Activated B cell treated with CpG ODN at 0.5 μM for 24 hours (primary cell): Measurements from ENCODE around the gene MCRIP1. TPM values are rescaled to one million over a fixed set of nuclear protein-coding genes. Genes with fewer than 3 reads are reported as not detected.

ENCODE experiments used
- ATAC-seq: fragments of 200-7000 bp; cut with Tn5 transposase; one replicate; pipeline ENCODE4 v1.10.0; 2021; ENCODE audit warnings: low read depth, mild to moderate bottlenecking, moderate library complexity
- CTCF ChIA-PET: fragments of 350-600 bp; sonication (Branson Sonifier 250); formaldehyde crosslinking; loops from one replicate; lab custom pipeline; 2021; ENCODE audit warnings: antibody characterized with exemption; lab: Charles Lee
- POLR2A ChIA-PET: fragments of 350-600 bp; sonication (Branson Sonifier 250); formaldehyde crosslinking; loops from one replicate; lab custom pipeline; 2021; ENCODE audit warnings: antibody characterized with exemption; lab: Charles Lee
- DNase-seq: peaks from one replicate; pipeline ENCODE4 v3.0.0; 2022
- H3K27ac Mint-ChIP-seq: one replicate; pipeline ENCODE4 v1.8.0; 2020; ENCODE audit warnings: mixed read lengths
- H3K27me3 Mint-ChIP-seq: one replicate; pipeline ENCODE4 v1.8.0; 2021; ENCODE audit warnings: mixed read lengths
- H3K36me3 Mint-ChIP-seq: one replicate; pipeline ENCODE4 v1.8.0; 2021; ENCODE audit warnings: low read depth, mixed read lengths
- H3K4me1 Mint-ChIP-seq: one replicate; pipeline ENCODE4 v1.8.0; 2021; ENCODE audit warnings: mixed read lengths
- H3K4me3 Mint-ChIP-seq: one replicate; pipeline ENCODE4 v1.8.0; 2020; ENCODE audit warnings: mild to moderate bottlenecking, mixed read lengths
- H3K9me3 Mint-ChIP-seq: one replicate; pipeline ENCODE4 v1.8.0; 2020; ENCODE audit warnings: mixed read lengths
- CTCF ChIP-seq: fragments of 200-600 bp; IDR thresholded peaks from one replicate; pipeline ENCODE4 v1.8.0; 2022; ENCODE audit warnings: antibody characterized with exemption, mild to moderate bottlenecking
- intact Hi-C: fragments of 100-400 bp; cut with micrococcal nuclease; formaldehyde crosslinking; loops from one replicate; pipeline ENCODE4 v1.15.1; 2024
- total RNA-seq: library from RNA; stranded (reverse); gene quantifications from 2 replicates; pipeline ENCODE4 v1.2.3, GENCODE V29; 2022

Gene MCRIP1
- total RNA-seq, 1 donor from 2014 or later: 75.0 TPM

- Mint-ChIP-seq H3K27me3 (no peaks in the 10 kb centered on the region), H3K4me1 (no peaks in the 10 kb centered on the region), H3K36me3 (peaks cover 46% of the 10 kb centered on the region), H3K27ac (no peak overlapping the region), H3K9me3 (no peaks in the 10 kb centered on the region), H3K4me3 (no peak overlapping the region)
- ATAC-seq (no peak), DNase-seq (no peak)
- TF ChIP-seq CTCF: no peak
- ChIA-PET CTCF (no interaction called here), POLR2A (no interaction called here)
- intact Hi-C loops: no loop called here
Measured at GRCh38 chr17:81843713-81844326, 10.7 kb upstream of the MCRIP1 start.

- peaks cover 44% of the 10 kb centered on the region for H3K36me3 Mint-ChIP-seq
- ChIA-PET CTCF (no interaction called here), POLR2A (no interaction called here)
- no peaks in the 10 kb centered on the region for H3K9me3 Mint-ChIP-seq
- no peaks in the 10 kb centered on the region for H3K4me1 Mint-ChIP-seq
- H3K27ac Mint-ChIP-seq: no peak overlapping the region
- DNase-seq: no peak
- H3K4me3 Mint-ChIP-seq: no peak overlapping the region
- no peaks in the 10 kb centered on the region for H3K27me3 Mint-ChIP-seq
- no peak for TF ChIP-seq CTCF
- intact Hi-C loops: no loop called here
- no peak for ATAC-seq
Measured at GRCh38 chr17:81842725-81843504, 9.8 kb upstream of the MCRIP1 start.

GRCh38 chr17:81842378-81842724 lies 9.3 kb upstream of the MCRIP1 start:
- ATAC-seq: no peak
- ChIA-PET POLR2A (interaction anchor here (0.6 kb wide), 1 partner anchor 33 kb away, joined by 5 read pairs; no protein-coding TSS in a partner anchor), CTCF (no interaction called here)
- Mint-ChIP-seq H3K9me3 (no peaks in the 10 kb centered on the region), H3K4me1 (no peaks in the 10 kb centered on the region), H3K36me3 (peaks cover 43% of the 10 kb centered on the region), H3K27ac (no peak overlapping the region), H3K27me3 (no peaks in the 10 kb centered on the region), H3K4me3 (no peak overlapping the region)
- intact Hi-C loops: no loop called here
- DNase-seq: no peak
- no peak for TF ChIP-seq CTCF

GRCh38 chr17:81841866-81842265 lies 8.8 kb upstream of the MCRIP1 start:
- Mint-ChIP-seq H3K4me1 (no peaks in the 10 kb centered on the region), H3K27me3 (no peaks in the 10 kb centered on the region), H3K36me3 (peaks cover 38% of the 10 kb centered on the region), H3K4me3 (no peak overlapping the region), H3K9me3 (no peaks in the 10 kb centered on the region), H3K27ac (no peak overlapping the region)
- intact Hi-C loops: no loop called here
- ATAC-seq (no peak), DNase-seq (no peak)
- ChIA-PET CTCF (no interaction called here), POLR2A (interaction anchor here (0.6 kb wide), 1 partner anchor 34 kb away, joined by 5 read pairs; no protein-coding TSS in a partner anchor)
- no peak for TF ChIP-seq CTCF
